HEK293 (cell line): Measurements from ENCODE around the gene PLB1.

Source experiments
- CTCF ChIP-seq: fragments of 450-650 bp; formaldehyde crosslinking; IDR thresholded peaks from 2 replicates; pipeline ENCODE4 v1.5.1; 2016; ENCODE audit warnings: missing biosample characterization, missing genetic modification characterization
- KLF9 ChIP-seq: fragments of 450-650 bp; formaldehyde crosslinking; IDR thresholded peaks from 2 replicates; pipeline ENCODE4 v1.5.1; 2016; ENCODE audit warnings: missing biosample characterization, missing genetic modification characterization, low read depth
- YY1 ChIP-seq: fragments of 450-650 bp; formaldehyde crosslinking; IDR thresholded peaks from 2 replicates; pipeline ENCODE4 v1.5.1; 2018; ENCODE audit warnings: missing biosample characterization, missing genetic modification characterization
- ZBTB10 ChIP-seq: fragments of 450-650 bp; formaldehyde crosslinking; IDR thresholded peaks from 2 replicates; pipeline ENCODE4 v1.5.1; 2016; ENCODE audit warnings: missing biosample characterization, missing genetic modification characterization
- ZBTB7A ChIP-seq: fragments of 450-650 bp; formaldehyde crosslinking; IDR thresholded peaks from 2 replicates; pipeline ENCODE4 v1.5.1; 2016; ENCODE audit warnings: low read depth, missing biosample characterization, missing genetic modification characterization
- ZNF169 ChIP-seq: fragments of 450-650 bp; formaldehyde crosslinking; IDR thresholded peaks from 2 replicates; pipeline ENCODE4 v1.5.1; 2016; ENCODE audit warnings: missing biosample characterization, missing genetic modification characterization
- ZNF274 ChIP-seq, 2 experiments: fragments of 200-500 bp in 1 of 2; fragments of 450-650 bp in 1 of 2; sonication (Bioruptor generic) in 1 of 2; formaldehyde crosslinking in 1 of 2; IDR thresholded peaks; 2 replicates each; pipeline versions ENCODE4 v1.5.1 to v1.6.1; 2014 to 2016; ENCODE audit warnings: borderline replicate concordance in 1 of 2, inconsistent platforms in 1 of 2, low read length in 1 of 2, missing biosample characterization in 1 of 2, missing genetic modification characterization in 1 of 2
- ZNF707 ChIP-seq: fragments of 450-650 bp; formaldehyde crosslinking; IDR thresholded peaks from 2 replicates; pipeline ENCODE4 v1.5.1; 2016; ENCODE audit warnings: missing biosample characterization, missing genetic modification characterization

- TF ChIP-seq ZNF274 (IDR thresholded peaks at IDR 0.05; ENCODE audit: low read length) (no peak), ZNF274 (tag by site-specific recombination; IDR thresholded peaks at IDR 0.05; ENCODE audit: borderline replicate concordance) (no peak), ZNF169 (no peak), CTCF (tag by site-specific recombination) (no peak), ZBTB7A (tag by site-specific recombination) (no peak), ZNF707 (no peak), ZBTB10 (no peak), KLF9 (no peak), YY1 (tag by site-specific recombination) (no peak)
Measured at GRCh38 chr2:28525481-28525880, 29.6 kb downstream of the PLB1 start.
